ENCODE results near the gene ALPL. TPM values are rescaled to one million over a fixed set of nuclear protein-coding genes. Genes with fewer than 3 reads are reported as not detected.

ALPL gene
- total RNA-seq, 1 donor from 2014 or later, result 11.1 TPM

GRCh38 chr1:21618561-21619374 is 109.5 kb downstream of the ALPL start:
- DNase-seq (ENCODE audit: low read depth), result no peak

- DNase-seq (ENCODE audit: low read depth), result no peak
Observed at GRCh38 chr1:21619375-21619947, 110.2 kb downstream of the ALPL start.

DNA sequence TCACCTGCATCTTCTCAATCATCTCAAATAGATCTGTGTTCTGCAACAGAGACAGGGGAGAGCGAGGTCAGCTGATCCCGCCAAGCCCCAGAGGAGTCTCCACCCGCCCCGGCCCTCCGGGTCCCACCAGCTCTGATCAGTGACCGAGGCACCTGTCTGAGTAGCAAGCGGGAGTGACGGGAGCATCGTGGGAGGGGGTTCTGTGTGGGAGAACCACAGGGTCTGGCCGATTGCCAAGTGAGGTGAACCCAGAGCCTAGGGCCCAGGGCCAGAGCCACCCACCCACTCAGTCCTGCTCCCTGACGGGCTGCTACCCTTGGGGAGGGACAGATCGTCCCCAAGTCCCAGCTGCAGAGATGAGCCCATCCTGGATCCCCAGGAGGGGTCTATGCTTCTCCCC is 110.8 kb downstream of the ALPL start:
- DNase-seq (ENCODE audit: low read depth), result no peak

- DNase-seq (ENCODE audit: low read depth), result no peak
Observed at GRCh38 chr1:21620496-21620895, 111.3 kb downstream of the ALPL start.

- no peak for DNase-seq (ENCODE audit: low read depth)
Observed at GRCh38 chr1:21621051-21621450, 111.8 kb downstream of the ALPL start.

GRCh38 chr1:21621761-21622436 is 112.7 kb downstream of the ALPL start:
- no peak for DNase-seq (ENCODE audit: low read depth)

DNA sequence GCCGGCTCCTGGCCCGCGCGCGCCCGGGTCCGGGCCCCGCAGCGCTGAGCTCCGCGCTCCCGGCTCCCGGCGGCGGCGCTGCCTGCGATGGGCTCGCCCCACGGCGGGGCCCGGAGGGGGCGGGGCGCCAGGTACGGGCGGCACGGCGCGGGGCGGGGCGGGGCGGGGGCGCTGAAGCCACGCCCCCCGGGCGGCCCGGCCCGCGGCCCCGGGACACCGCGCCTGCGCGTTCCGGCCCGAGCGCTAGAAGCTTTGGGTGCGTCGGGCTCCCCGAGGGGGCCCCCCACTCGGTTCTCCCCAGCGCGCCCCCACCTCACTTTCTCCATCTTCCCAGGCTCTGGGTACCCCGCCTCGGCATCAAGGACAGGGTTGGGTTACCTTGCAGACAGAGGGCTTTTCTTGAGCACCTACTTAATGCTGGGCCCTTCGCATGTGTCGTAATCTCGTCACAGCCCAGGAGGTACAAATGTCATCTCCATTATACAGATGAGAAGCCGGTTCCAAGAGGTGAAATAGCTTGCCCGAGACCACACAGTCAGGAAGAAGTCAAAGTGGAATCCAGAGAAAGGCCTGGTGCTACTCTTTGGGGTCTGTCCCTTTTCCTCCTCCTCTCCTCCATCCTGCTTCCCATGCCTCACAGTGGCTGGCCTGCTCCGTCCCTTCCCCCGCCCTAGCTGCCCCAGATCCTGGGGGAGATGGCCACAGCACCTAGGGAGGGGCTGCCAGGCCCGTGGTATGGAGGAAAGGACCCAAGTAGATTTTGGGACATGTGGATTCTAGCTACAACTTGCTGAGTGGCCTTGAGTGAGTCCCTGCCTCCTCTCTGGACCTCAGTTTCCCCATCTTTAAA is 113.5 kb downstream of the ALPL start:
- DNase-seq (ENCODE audit: low read depth), result no peak

DNA sequence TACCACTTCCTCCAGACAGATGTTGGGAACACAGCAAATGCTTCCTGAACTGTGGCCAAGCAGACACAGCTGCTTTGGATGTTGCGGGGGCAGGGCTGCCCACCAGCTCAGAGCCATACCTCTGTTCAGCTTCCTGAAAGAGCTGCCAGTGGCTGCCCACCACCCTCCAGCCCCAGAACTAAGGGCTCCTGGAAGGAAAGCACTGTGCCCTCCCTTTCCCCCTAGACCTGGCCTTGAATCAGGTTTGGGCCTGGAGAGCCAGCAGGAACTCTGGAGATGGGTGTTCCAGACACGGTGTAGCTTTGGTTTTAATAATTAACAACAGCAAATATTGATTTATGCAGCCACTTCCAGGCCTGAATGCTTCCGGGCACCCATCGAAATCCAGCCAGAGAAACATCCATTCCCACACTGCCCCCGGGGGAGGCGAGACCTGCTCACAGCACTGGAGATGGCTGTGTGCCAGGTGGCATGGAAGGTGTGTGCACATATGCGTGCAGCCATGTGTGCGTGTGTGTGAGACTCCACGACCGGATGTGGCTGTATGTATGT is 114.3 kb downstream of the ALPL start:
- peak; percentile 83 for DNase-seq (ENCODE audit: low read depth)

DNA sequence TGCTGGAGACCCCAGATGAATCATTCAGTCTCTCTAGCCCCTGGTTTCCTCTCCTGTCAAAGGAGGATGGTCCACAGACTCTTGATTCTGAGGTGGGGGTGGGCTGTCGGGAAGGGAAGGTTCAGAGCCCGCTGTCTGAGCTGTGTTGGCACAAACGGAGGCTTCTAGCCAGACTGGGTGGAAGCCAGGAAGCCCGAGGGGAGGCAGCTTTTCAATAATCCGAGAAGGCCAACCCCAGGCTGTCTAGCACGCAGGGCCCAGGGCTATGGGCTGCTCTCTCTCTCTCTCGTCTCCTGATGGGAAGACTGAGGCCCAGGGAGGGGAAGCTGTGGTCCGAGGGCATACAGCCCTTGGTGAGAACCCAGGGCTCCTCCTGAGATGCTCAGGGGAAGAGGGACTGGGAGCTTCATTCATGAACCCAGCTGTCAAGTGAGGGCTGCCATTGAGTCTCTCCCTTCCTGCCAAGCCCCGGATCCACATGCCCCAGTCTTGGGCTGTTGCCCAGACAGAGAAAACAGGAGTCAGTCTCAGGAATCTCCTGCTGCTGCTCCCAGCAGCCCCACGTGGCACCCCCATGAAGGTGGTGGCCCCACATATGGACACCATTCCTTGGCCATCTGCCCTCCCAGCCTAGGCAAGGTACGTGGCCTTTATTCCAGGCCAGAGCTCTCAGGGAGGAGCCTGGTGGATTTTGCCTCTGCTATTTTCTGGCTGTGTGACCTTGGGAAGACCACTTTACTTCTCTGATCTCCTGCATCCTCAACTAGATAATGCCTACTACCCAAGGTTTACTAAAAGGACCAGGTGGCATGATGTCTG is 115.6 kb downstream of the ALPL start:
- DNase-seq (ENCODE audit: low read depth), result no peak

DNA sequence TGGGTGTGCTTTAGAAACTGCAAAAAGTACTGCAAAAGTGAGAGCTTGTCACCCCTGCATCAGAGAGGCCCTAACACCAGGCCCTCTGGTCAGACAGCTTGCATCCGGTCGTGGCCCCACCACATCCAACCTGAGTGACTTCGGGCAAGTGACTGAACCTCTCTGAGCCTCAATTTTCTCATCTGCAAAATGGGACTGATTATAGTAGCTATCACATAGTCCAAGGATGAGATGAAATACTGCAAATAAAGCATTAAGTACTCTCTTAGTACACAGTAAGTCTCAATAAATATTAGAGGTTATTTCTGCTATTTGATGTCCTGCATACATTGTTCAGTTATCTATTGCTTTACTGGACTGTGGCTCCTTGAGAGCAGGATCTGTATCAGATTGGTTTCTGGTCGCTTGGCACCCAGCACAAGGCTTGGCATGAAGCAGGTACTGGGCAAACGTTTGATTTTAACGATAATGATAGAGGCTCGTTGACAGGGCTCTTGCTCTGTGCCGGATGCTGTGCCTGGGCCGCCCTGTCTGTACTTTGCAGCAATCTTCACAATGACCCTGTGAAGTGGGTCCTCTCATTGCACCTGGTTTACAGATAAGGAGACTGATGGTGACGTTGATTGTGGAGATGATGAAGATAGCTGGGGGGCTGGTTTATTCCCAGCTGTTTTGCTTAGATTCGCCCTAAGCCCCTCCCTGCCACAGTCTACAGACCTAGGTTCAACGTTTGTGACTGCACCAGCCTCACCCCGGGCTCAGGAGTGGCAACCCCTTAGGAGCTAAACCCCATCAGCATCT is 116.4 kb downstream of the ALPL start:
- DNase-seq (ENCODE audit: low read depth), result no peak

DNA sequence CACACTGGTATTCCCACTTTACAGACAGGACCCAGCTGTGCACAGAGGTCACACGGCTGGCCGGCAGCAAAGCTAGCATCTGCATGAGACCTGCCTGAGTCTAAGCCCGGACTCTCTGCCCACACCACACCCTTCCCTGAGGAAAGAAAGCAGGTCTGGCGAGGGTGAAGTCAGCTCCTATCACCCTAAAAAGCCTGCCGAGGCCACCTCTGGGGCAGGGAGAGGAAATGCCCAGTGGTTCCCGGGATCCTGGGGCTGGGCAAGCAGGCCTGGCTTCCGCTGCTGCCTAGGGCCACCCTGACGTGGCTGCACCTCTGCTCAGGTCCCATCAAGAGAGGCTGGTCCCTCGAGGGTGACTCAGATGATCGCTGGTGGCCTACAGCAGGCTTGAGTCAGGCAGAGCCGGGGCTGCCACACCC is 117.7 kb downstream of the ALPL start:
- peak; percentile 39 for DNase-seq (ENCODE audit: low read depth)

Other genes with a start within 250 kb of the ALPL start
- 122 and 191 TPM in 2 replicates for gene ECE1, start 219.0 kb upstream of the ALPL start, total RNA-seq
- 14.2 and 16.0 TPM in 2 replicates for gene NBPF3, start 69.3 kb upstream of the ALPL start, total RNA-seq
- gene RAP1GAP, start 159.9 kb downstream of the ALPL start, total RNA-seq, result 0.87 and 23.5 TPM in 2 replicates